ENCODE results near the gene BRD4. TPM values are rescaled to one million over a fixed set of nuclear protein-coding genes. Genes with fewer than 3 reads are reported as not detected.

The BRD4 gene
- total RNA-seq, 4 donors from 2014 or later: 54.8 to 111 (median 68.3) TPM

DNA sequence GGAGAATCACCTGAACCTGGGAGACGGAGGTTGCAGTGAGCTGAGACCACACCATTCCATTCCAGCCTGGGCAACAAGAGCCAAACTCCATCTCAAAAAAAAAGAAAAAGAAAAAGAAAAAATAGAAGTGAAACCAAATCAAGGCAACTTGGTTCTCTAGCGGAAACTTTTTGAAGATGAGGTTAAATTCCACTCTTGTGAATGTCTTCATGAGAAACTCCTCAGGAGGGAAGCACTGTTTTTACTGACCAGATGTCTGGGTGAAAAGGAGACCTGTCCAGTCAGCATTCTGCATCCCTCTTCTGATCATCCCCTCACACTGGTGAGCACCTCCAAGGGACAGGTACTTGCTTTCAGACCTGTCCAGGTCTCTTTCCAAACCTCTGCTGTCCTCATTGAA is 15.8 kb downstream of the BRD4 start:
- peak in 1 of 2 donors; percentile 18 for DNase-seq (ENCODE audit: low spot score in 2 of 2)
- peak overlapping the region; percentile 27 for H3K27ac ChIP-seq
- H3K36me3 ChIP-seq: no peaks in the 10 kb centered on the region
- no peaks in the 10 kb centered on the region for H3K27me3 ChIP-seq
- no peak for TF ChIP-seq EP300 (IDR thresholded peaks at IDR 0.05)
- TF ChIP-seq CTCF (IDR thresholded peaks at IDR 0.05): no peak
- TF ChIP-seq POLR2AphosphoS5 (IDR thresholded peaks at IDR 0.05): no peak
- TF ChIP-seq POLR2A (IDR thresholded peaks at IDR 0.05): no peak
- no peaks in the 10 kb centered on the region for H3K9me3 ChIP-seq
- peaks cover 95% of the 10 kb centered on the region for H3K4me1 ChIP-seq
- WGBS: 86% methylated on average over 2 of the region's 2 CpGs
- H3K4me3 ChIP-seq: no peak overlapping the region

DNA sequence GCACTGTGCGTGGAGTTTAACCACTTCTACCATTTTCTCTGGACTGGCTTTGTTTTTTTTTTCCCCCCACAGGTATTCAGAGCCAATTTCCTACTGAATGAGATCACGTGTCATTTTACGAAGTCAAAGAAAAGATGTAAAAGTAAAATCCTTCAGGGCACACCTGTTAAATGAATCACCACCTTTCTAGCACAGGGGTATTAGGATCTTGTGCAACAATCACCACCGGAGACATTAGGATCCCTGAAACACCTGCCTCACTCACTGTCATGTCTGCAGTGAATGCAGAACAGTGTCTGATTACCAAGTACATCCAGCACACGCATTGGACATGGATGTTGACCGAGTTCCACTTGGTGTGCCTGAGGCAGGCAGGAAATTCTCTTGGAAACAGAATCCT is 17.2 kb downstream of the BRD4 start:
- no peaks in the 10 kb centered on the region for H3K27me3 ChIP-seq
- TF ChIP-seq POLR2A (IDR thresholded peaks at IDR 0.05) (no peak), CTCF (IDR thresholded peaks at IDR 0.05) (no peak), EP300 (IDR thresholded peaks at IDR 0.05) (no peak), POLR2AphosphoS5 (IDR thresholded peaks at IDR 0.05) (no peak)
- no peak for DNase-seq (ENCODE audit: low spot score in 2 of 2)
- H3K4me3 ChIP-seq: no peak overlapping the region
- peaks cover 95% of the 10 kb centered on the region for H3K4me1 ChIP-seq
- WGBS: 50% methylated on average over 6 of the region's 6 CpGs
- H3K36me3 ChIP-seq: no peaks in the 10 kb centered on the region
- H3K27ac ChIP-seq: no peak overlapping the region
- no peaks in the 10 kb centered on the region for H3K9me3 ChIP-seq

- WGBS: 66% methylated on average over 7 of the region's 7 CpGs
- H3K27ac ChIP-seq: no peak overlapping the region
- H3K27me3 ChIP-seq: no peaks in the 10 kb centered on the region
- TF ChIP-seq POLR2AphosphoS5 (IDR thresholded peaks at IDR 0.05) (no peak), CTCF (IDR thresholded peaks at IDR 0.05) (no peak)
- no peak overlapping the region for H3K4me3 ChIP-seq
- no peaks in the 10 kb centered on the region for H3K9me3 ChIP-seq
- H3K4me1 ChIP-seq: peaks cover 93% of the 10 kb centered on the region
- no peaks in the 10 kb centered on the region for H3K36me3 ChIP-seq
- peak in 1 of 2 donors; percentile 14 for DNase-seq (ENCODE audit: low spot score in 2 of 2)
Observed at GRCh38 chr19:15313649-15314279, 18.6 kb downstream of the BRD4 start.

GRCh38 chr19:15307169-15307568 is 25.2 kb downstream of the BRD4 start:
- no peaks in the 10 kb centered on the region for H3K36me3 ChIP-seq
- H3K4me1 ChIP-seq: peaks cover 84% of the 10 kb centered on the region
- 78% methylated on average over 2 of the region's 2 CpGs for whole genome bisulfite sequencing
- no peaks in the 10 kb centered on the region for H3K9me3 ChIP-seq
- DNase-seq (ENCODE audit: low spot score in 2 of 2): no peak
- TF ChIP-seq POLR2A (IDR thresholded peaks at IDR 0.05): no peak
- TF ChIP-seq POLR2AphosphoS5 (IDR thresholded peaks at IDR 0.05): no peak
- no peak for TF ChIP-seq EP300 (IDR thresholded peaks at IDR 0.05)
- no peak for TF ChIP-seq CTCF (IDR thresholded peaks at IDR 0.05)
- H3K4me3 ChIP-seq: no peak overlapping the region
- H3K27ac ChIP-seq: no peak overlapping the region
- no peaks in the 10 kb centered on the region for H3K27me3 ChIP-seq

- H3K4me1 ChIP-seq: peaks cover 79% of the 10 kb centered on the region
Observed at GRCh38 chr19:15305582-15306334, 26.6 kb downstream of the BRD4 start.

More at GRCh38 chr19:15305582-15306334, 26.6 kb downstream of the BRD4 start:
- 90% methylated on average over 3 of the region's 3 CpGs for WGBS
- Histone ChIP-seq H3K27ac (no peak overlapping the region), H3K9me3 (no peaks in the 10 kb centered on the region), H3K4me3 (no peak overlapping the region), H3K36me3 (no peaks in the 10 kb centered on the region), H3K27me3 (no peaks in the 10 kb centered on the region)
- no peak for DNase-seq (ENCODE audit: low spot score in 2 of 2)
- TF ChIP-seq POLR2AphosphoS5 (IDR thresholded peaks at IDR 0.05) (no peak), EP300 (IDR thresholded peaks at IDR 0.05) (no peak), CTCF (IDR thresholded peaks at IDR 0.05) (no peak), POLR2A (IDR thresholded peaks at IDR 0.05) (no peak)

All from suprapubic skin (tissue), 4 donors.